ENCODE data around the gene CREB3L1. TPM values are rescaled to one million over a fixed set of nuclear protein-coding genes. Genes with fewer than 3 reads are reported as not detected.

Gene CREB3L1
- total and polyA plus RNA-seq, 2 of the 13 experiments (the other 11 are each of a cell fraction or from before 2014, with no cell fraction given), result not detected

- TF ChIP-seq ZBTB44 (CRISPR knock-in tag; IDR thresholded peaks at IDR 0.05), result no peak
- no peak for TF ChIP-seq SNAI1 (CRISPR knock-in tag; IDR thresholded peaks at IDR 0.05; ENCODE audit: borderline replicate concordance)
- TF ChIP-seq NBN (conservative IDR thresholded peaks at IDR 0.05), result no peak
- TF ChIP-seq RNF2 (conservative IDR thresholded peaks at IDR 0.05; ENCODE audit: low read depth), result no peak
- no peak for TF ChIP-seq SIX1 (CRISPR knock-in tag; IDR thresholded peaks at IDR 0.05; ENCODE audit: borderline replicate concordance)
- no peak for TF ChIP-seq ZNF646 (CRISPR knock-in tag; IDR thresholded peaks at IDR 0.05)
Observed at GRCh38 chr11:46236918-46237247, 40.6 kb upstream of the CREB3L1 start (continued).
